Mucosa of rectum (tissue), 2 donors: Measurements from ENCODE around the gene FAM161B.
"Not testable (repeated sequence)": the region's sequence is repeated elsewhere in the genome, so short reads cannot be mapped to it uniquely, and the experiment has no call there.

ENCODE experiments used
- H3K27ac ChIP-seq, 2 donors: one replicate each; pipeline ENCODE4 v1.7.0; 2013; ENCODE audit warnings: inconsistent platforms in 2 of 2, low read depth in 2 of 2, low read length in 2 of 2
- H3K27me3 ChIP-seq, 2 donors: one replicate each; pipeline ENCODE4 v1.7.0; 2013; ENCODE audit warnings: low read length in 2 of 2; ENCODE audit not compliant: control insufficient read depth in 2 of 2, insufficient read depth in 2 of 2
- H3K36me3 ChIP-seq, 2 donors: one replicate each; pipeline ENCODE4 v1.7.0; 2013; ENCODE audit warnings: low read length in 2 of 2; ENCODE audit not compliant: control insufficient read depth in 2 of 2, insufficient read depth in 2 of 2
- H3K4me1 ChIP-seq, 2 donors: one replicate each; pipeline ENCODE4 v1.7.0; 2013; ENCODE audit warnings: low read length in 2 of 2, mild to moderate bottlenecking in 1 of 2; ENCODE audit not compliant: control insufficient read depth in 2 of 2, insufficient read depth in 2 of 2
- H3K4me3 ChIP-seq, 2 donors: one replicate each; pipeline ENCODE4 v1.7.0; 2013; ENCODE audit warnings: low read length in 2 of 2
- H3K9ac ChIP-seq, 2 donors: one replicate each; pipeline ENCODE4 v1.7.0; 2013; ENCODE audit warnings: low read length in 2 of 2, low read depth in 1 of 2, mild to moderate bottlenecking in 1 of 2
- H3K9me3 ChIP-seq, 2 donors: one replicate each; pipeline ENCODE4 v1.7.0; 2013; ENCODE audit warnings: low read length in 2 of 2; ENCODE audit not compliant: control insufficient read depth in 2 of 2
- donor health status: healthy.
- donor health status: Normal muscosa, but diverticular disease.

The FAM161B gene

GRCh38 chr14:73945159-73945670 is 4.7 kb downstream of the FAM161B start:
- H3K27ac ChIP-seq: peak overlapping the region; percentile 66 to 68
- no peaks in the 10 kb centered on the region for H3K27me3 ChIP-seq
- no peak overlapping the region for H3K4me3 ChIP-seq
- H3K9me3 ChIP-seq: no peaks in the 10 kb centered on the region
- H3K36me3 ChIP-seq: peaks cover 5 to 13% of the 10 kb centered on the region in 2 donors
- H3K9ac ChIP-seq: no peak overlapping the region
- H3K4me1 ChIP-seq: peaks cover 19 to 35% of the 10 kb centered on the region in 2 donors

DNA sequence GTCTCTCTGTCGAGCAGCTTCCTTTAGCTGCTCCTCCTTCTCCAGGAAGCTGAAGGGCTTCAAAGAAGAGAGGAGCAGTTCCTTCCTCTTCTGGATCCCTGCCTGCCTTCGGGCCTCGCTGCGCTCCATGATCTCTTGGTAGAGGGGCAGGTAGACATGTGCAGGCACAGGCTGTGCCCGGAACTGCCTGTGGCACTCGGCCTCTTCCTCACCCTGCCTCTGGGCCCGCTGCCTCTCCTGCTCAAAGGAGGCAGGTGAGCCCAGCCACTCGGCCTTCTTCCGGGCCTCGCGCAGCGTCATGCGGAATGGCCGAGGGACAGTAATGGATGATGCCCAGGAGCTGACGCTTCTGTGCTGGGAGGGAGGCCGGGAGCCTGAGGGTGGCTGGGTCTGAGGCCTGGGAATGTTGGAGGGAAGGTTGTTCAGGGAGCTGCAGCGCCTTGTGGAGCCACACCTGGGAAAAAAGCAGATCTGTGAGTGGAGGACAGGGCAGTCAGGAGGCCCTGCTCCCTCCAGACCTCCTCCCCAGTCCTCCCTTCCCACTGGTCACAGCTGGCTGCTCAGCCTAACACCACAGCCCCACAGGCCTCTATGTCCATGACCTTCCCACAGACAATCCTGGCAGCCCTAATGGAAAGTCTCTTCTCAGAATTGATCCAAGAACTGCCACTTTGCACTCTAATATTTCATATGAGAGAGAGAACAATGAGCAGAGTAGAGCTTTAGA is 5.3 kb downstream of the FAM161B start:
- Histone ChIP-seq H3K9ac (no peak overlapping the region), H3K4me3 (no peak overlapping the region), H3K9me3 (no peaks in the 10 kb centered on the region), H3K4me1 (peaks cover 19 to 34% of the 10 kb centered on the region in 2 donors), H3K36me3 (peaks cover 5 to 18% of the 10 kb centered on the region in 2 donors), H3K27ac (peak overlapping the region; percentile 66 to 68), H3K27me3 (no peaks in the 10 kb centered on the region)

GRCh38 chr14:73943083-73943482 is 6.8 kb downstream of the FAM161B start:
- no peak overlapping the region for H3K27ac ChIP-seq
- H3K4me3 ChIP-seq: no peak overlapping the region
- peaks cover 8 to 18% of the 10 kb centered on the region in 2 donors for H3K36me3 ChIP-seq
- H3K9ac ChIP-seq: no peak overlapping the region
- no peaks in the 10 kb centered on the region for H3K27me3 ChIP-seq
- peaks cover 15 to 29% of the 10 kb centered on the region in 2 donors for H3K4me1 ChIP-seq
- H3K9me3 ChIP-seq: no peaks in the 10 kb centered on the region

DNA sequence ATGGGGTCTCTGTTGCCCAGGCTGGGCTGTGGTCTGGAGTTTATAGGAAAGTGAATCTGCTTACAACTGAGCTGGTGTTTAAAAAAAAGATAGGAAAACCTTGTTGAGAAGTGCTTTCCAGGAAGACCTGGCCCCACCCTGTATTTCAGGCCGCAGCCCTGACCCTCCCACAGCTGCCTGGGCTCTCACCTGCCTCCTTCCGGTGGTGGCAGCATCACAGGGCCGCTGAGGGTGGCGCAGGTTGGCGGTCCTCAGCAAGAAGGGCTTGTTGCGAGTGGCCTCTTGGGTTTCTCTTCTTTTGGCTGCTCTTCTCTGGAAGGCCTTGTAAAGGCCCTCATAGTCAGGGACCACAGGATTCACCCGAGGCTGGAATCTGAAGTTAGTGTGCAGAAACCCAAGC is 7.7 kb downstream of the FAM161B start:
- H3K9ac ChIP-seq: no peak overlapping the region
- no peak overlapping the region for H3K27ac ChIP-seq
- H3K4me1 ChIP-seq: peaks cover 15 to 29% of the 10 kb centered on the region in 2 donors
- no peaks in the 10 kb centered on the region for H3K9me3 ChIP-seq
- H3K36me3 ChIP-seq: peaks cover 11 to 22% of the 10 kb centered on the region in 2 donors
- H3K27me3 ChIP-seq: no peaks in the 10 kb centered on the region
- no peak overlapping the region for H3K4me3 ChIP-seq

GRCh38 chr14:73937012-73937411 is 12.9 kb downstream of the FAM161B start:
- Histone ChIP-seq H3K9me3 (no peaks in the 10 kb centered on the region), H3K4me3 (no peak overlapping the region), H3K27ac (no peak overlapping the region), H3K9ac (no peak overlapping the region), H3K4me1 (no peaks in the 10 kb centered on the region), H3K27me3 (no peaks in the 10 kb centered on the region), H3K36me3 (peaks cover 18 to 45% of the 10 kb centered on the region in 2 donors)

GRCh38 chr14:73936548-73936947 is 13.3 kb downstream of the FAM161B start:
- H3K9ac ChIP-seq: no peak overlapping the region
- H3K9me3 ChIP-seq: no peaks in the 10 kb centered on the region
- no peaks in the 10 kb centered on the region for H3K4me1 ChIP-seq
- H3K36me3 ChIP-seq: peaks cover 23 to 50% of the 10 kb centered on the region in 2 donors
- no peak overlapping the region for H3K27ac ChIP-seq
- no peaks in the 10 kb centered on the region for H3K27me3 ChIP-seq
- no peak overlapping the region for H3K4me3 ChIP-seq

GRCh38 chr14:73935666-73936065 is 14.2 kb downstream of the FAM161B start:
- no peak overlapping the region for H3K9ac ChIP-seq
- no peak overlapping the region for H3K27ac ChIP-seq
- peaks cover 30 to 56% of the 10 kb centered on the region in 2 donors for H3K36me3 ChIP-seq
- no peaks in the 10 kb centered on the region for H3K4me1 ChIP-seq
- no peaks in the 10 kb centered on the region for H3K27me3 ChIP-seq
- no peaks in the 10 kb centered on the region for H3K9me3 ChIP-seq
- H3K4me3 ChIP-seq: no peak overlapping the region

- H3K9me3 ChIP-seq: no peaks in the 10 kb centered on the region
- no peaks in the 10 kb centered on the region for H3K4me1 ChIP-seq
- H3K4me3 ChIP-seq: no peak overlapping the region
- H3K9ac ChIP-seq: no peak overlapping the region
- H3K36me3 ChIP-seq: peaks cover 52 to 68% of the 10 kb centered on the region in 2 donors
- no peaks in the 10 kb centered on the region for H3K27me3 ChIP-seq
- no peak overlapping the region for H3K27ac ChIP-seq
Observed at GRCh38 chr14:73924337-73924736, 25.6 kb downstream of the FAM161B start.

DNA sequence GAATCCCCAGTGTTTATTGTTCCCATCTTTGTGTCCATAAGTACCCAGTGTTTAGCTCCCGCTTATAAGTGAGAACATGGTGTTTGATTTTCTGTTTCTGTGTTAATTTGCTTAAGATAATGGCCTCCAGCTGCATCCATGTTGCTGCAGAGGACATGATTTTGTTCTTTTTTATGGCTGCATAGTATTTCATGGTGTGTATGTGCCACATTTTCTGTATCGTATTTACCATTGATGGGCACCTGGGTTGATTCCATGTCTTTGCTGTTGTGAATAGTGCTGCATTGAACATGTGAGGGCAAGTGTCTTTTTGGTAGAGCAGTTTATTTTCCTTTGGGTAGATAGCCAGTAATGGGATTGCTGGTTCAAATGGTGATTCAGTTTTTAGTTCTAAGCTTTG is 30.4 kb downstream of the FAM161B start:
- H3K9ac ChIP-seq, H3K4me1 ChIP-seq, H3K27ac ChIP-seq, H3K9me3 ChIP-seq, H3K27me3 ChIP-seq, H3K4me3 ChIP-seq: not testable (repeated sequence)
- peaks cover 37 to 62% of the 10 kb centered on the region in 2 donors for H3K36me3 ChIP-seq

- H3K9ac ChIP-seq: no peak overlapping the region
- H3K9me3 ChIP-seq: no peaks in the 10 kb centered on the region
- H3K27me3 ChIP-seq: no peaks in the 10 kb centered on the region
- no peak overlapping the region for H3K4me3 ChIP-seq
- peaks cover 19 to 57% of the 10 kb centered on the region in 2 donors for H3K36me3 ChIP-seq
- H3K27ac ChIP-seq: no peak overlapping the region
- H3K4me1 ChIP-seq: no peaks in the 10 kb centered on the region
Observed at GRCh38 chr14:73916324-73916723, 33.6 kb downstream of the FAM161B start.
